NT2/D1 (cell line): ENCODE measurements around the gene PABPC4L.

Experiments used
- SUZ12 ChIP-seq: IDR thresholded peaks from 2 replicates; pipeline ENCODE4 v1.6.1; 2011; ENCODE audit not compliant: insufficient read length, insufficient read depth; ENCODE audit errors: extremely low read depth
- YY1 ChIP-seq: IDR thresholded peaks from 2 replicates; pipeline ENCODE4 v1.6.1; 2011; ENCODE audit not compliant: insufficient read length, insufficient read depth
- ZNF274 ChIP-seq: IDR thresholded peaks from 2 replicates; pipeline ENCODE4 v1.6.1; 2011; ENCODE audit warnings: mild to moderate bottlenecking, low read depth, low read length

- TF ChIP-seq SUZ12 (no peak), ZNF274 (no peak), YY1 (no peak)
Observed at GRCh38 chr4:134160211-134160610, 41.4 kb downstream of the PABPC4L start.
